ENCODE measurements around the gene CST3. TPM values are rescaled to one million over a fixed set of nuclear protein-coding genes. Genes with fewer than 3 reads are reported as not detected.

CST3 gene
- total and polyA plus RNA-seq, 7 experiments from 2014 or later: 1.7 to 520 (median 20.5) TPM

DNA sequence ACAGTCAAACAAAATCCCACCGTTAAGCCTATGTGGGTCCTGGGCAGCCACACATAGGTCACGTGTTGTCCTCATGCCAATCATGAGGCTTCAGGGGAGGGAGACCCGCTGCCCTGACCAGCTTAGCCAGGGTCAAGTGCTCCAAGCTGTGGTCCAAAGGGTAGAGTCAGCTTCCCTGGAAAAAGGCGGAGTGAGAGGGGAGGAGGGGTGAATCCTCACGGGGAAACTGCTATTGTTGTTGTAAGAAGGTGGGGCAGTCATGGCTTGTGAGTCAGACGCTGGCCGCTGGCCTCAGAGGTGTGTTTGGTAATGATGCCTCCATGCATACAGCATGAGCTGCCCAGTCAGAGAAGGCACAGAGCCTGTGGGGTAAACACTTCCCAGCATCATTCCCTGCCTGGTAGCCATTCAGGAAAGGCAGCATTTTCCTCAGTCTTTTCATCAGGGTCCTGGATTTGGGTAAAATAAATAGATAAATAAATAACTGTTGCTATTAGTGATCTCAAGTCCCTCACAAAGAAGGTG lies 8.7 kb downstream of the CST3 start:
- Mint-ChIP-seq H3K9me3 (no peaks in the 10 kb centered on the region), H3K4me3 (no peak overlapping the region), H3K27me3 (peaks cover 0 to 23% (median 7%) of the 10 kb centered on the region in 5 donors), H3K4me1 (peaks cover 0 to 2% (median 0%) of the 10 kb centered on the region in 7 donors), H3K27ac (no peak overlapping the region), H3K36me3 (no peaks in the 10 kb centered on the region)
- Histone ChIP-seq H3K4me1 (ENCODE audit: control insufficient read depth in 2 of 2, insufficient read depth in 2 of 2, low read length in 2 of 2) (no peaks in the 10 kb centered on the region), H3K27ac (ENCODE audit: low read depth, low read length) (no peak overlapping the region), H3K27me3 (ENCODE audit: control insufficient read depth in 2 of 2, insufficient read depth in 2 of 2, low read length in 2 of 2) (no peaks in the 10 kb centered on the region), H3K9me3 (ENCODE audit: control insufficient read depth in 2 of 3, low read length in 3 of 3) (no peaks in the 10 kb centered on the region), H3K36me3 (ENCODE audit: control insufficient read depth in 2 of 3, insufficient read depth in 3 of 3, low read length in 3 of 3) (no peaks in the 10 kb centered on the region), H3K4me3 (ENCODE audit: low read length) (no peak overlapping the region)
- ChIA-PET CTCF (no interaction called here), POLR2A (no interaction called here)
- intact Hi-C loops (cut with micrococcal nuclease): no loop called here
- ATAC-seq (peak; percentile 45), DNase-seq (no peak)

GRCh38 chr20:23628402-23629016 lies 9.2 kb downstream of the CST3 start:
- H3K9me3 Mint-ChIP-seq: no peaks in the 10 kb centered on the region
- no peaks in the 10 kb centered on the region for H3K4me1 ChIP-seq (ENCODE audit: control insufficient read depth in 2 of 2, insufficient read depth in 2 of 2, low read length in 2 of 2)
- no peaks in the 10 kb centered on the region for H3K27me3 ChIP-seq (ENCODE audit: control insufficient read depth in 2 of 2, insufficient read depth in 2 of 2, low read length in 2 of 2)
- ATAC-seq: no peak
- H3K4me3 Mint-ChIP-seq: no peak overlapping the region
- H3K27ac ChIP-seq (ENCODE audit: low read depth, low read length): no peak overlapping the region
- POLR2A ChIA-PET: no interaction called here
- no peak for DNase-seq
- H3K36me3 ChIP-seq (ENCODE audit: control insufficient read depth in 2 of 3, insufficient read depth in 3 of 3, low read length in 3 of 3): no peaks in the 10 kb centered on the region
- H3K27me3 Mint-ChIP-seq: peaks cover 0 to 25% (median 7%) of the 10 kb centered on the region in 5 donors
- no peaks in the 10 kb centered on the region for H3K9me3 ChIP-seq (ENCODE audit: control insufficient read depth in 2 of 3, low read length in 3 of 3)
- no peaks in the 10 kb centered on the region for H3K36me3 Mint-ChIP-seq
- intact Hi-C loops (cut with micrococcal nuclease): no loop called here
- no peaks in the 10 kb centered on the region for H3K4me1 Mint-ChIP-seq
- no peak overlapping the region for H3K27ac Mint-ChIP-seq
- H3K4me3 ChIP-seq (ENCODE audit: low read length): no peak overlapping the region
- CTCF ChIA-PET: no interaction called here

GRCh38 chr20:23627501-23627900 lies 10.3 kb downstream of the CST3 start:
- no peaks in the 10 kb centered on the region for H3K27me3 ChIP-seq (ENCODE audit: control insufficient read depth in 2 of 2, insufficient read depth in 2 of 2, low read length in 2 of 2)
- H3K9me3 ChIP-seq (ENCODE audit: control insufficient read depth in 2 of 3, low read length in 3 of 3): no peaks in the 10 kb centered on the region
- Mint-ChIP-seq H3K9me3 (no peaks in the 10 kb centered on the region), H3K4me3 (no peak overlapping the region), H3K27ac (no peak overlapping the region), H3K4me1 (peaks cover 0 to 4% (median 0%) of the 10 kb centered on the region in 7 donors), H3K27me3 (peaks cover 0 to 28% (median 7%) of the 10 kb centered on the region in 5 donors), H3K36me3 (no peaks in the 10 kb centered on the region)
- H3K4me3 ChIP-seq (ENCODE audit: low read length): no peak overlapping the region
- intact Hi-C loops (cut with micrococcal nuclease): no loop called here
- no peak for ATAC-seq
- POLR2A ChIA-PET: no interaction called here
- no peaks in the 10 kb centered on the region for H3K4me1 ChIP-seq (ENCODE audit: control insufficient read depth in 2 of 2, insufficient read depth in 2 of 2, low read length in 2 of 2)
- DNase-seq: no peak
- CTCF ChIA-PET: no interaction called here
- no peaks in the 10 kb centered on the region for H3K36me3 ChIP-seq (ENCODE audit: control insufficient read depth in 2 of 3, insufficient read depth in 3 of 3, low read length in 3 of 3)
- no peak overlapping the region for H3K27ac ChIP-seq (ENCODE audit: low read depth, low read length)

GRCh38 chr20:23626040-23626620 lies 11.6 kb downstream of the CST3 start:
- POLR2A ChIA-PET: no interaction called here
- ATAC-seq (no peak), DNase-seq (no peak)
- Mint-ChIP-seq H3K9me3 (no peaks in the 10 kb centered on the region), H3K4me3 (no peak overlapping the region), H3K4me1 (peaks cover 0 to 4% (median 0%) of the 10 kb centered on the region in 7 donors), H3K27ac (no peak overlapping the region), H3K36me3 (no peaks in the 10 kb centered on the region), H3K27me3 (peaks cover 6 to 35% (median 13%) of the 10 kb centered on the region in 5 donors)
- intact Hi-C loops (cut with micrococcal nuclease): no loop called here
- H3K27ac ChIP-seq (ENCODE audit: low read depth, low read length): no peak overlapping the region
- H3K9me3 ChIP-seq (ENCODE audit: control insufficient read depth in 2 of 3, low read length in 3 of 3): no peaks in the 10 kb centered on the region
- H3K4me3 ChIP-seq (ENCODE audit: low read length): no peak overlapping the region
- no peaks in the 10 kb centered on the region for H3K4me1 ChIP-seq (ENCODE audit: control insufficient read depth in 2 of 2, insufficient read depth in 2 of 2, low read length in 2 of 2)
- CTCF ChIA-PET: no interaction called here
- H3K27me3 ChIP-seq (ENCODE audit: control insufficient read depth in 2 of 2, insufficient read depth in 2 of 2, low read length in 2 of 2): no peaks in the 10 kb centered on the region
- H3K36me3 ChIP-seq (ENCODE audit: control insufficient read depth in 2 of 3, insufficient read depth in 3 of 3, low read length in 3 of 3): no peaks in the 10 kb centered on the region

DNA sequence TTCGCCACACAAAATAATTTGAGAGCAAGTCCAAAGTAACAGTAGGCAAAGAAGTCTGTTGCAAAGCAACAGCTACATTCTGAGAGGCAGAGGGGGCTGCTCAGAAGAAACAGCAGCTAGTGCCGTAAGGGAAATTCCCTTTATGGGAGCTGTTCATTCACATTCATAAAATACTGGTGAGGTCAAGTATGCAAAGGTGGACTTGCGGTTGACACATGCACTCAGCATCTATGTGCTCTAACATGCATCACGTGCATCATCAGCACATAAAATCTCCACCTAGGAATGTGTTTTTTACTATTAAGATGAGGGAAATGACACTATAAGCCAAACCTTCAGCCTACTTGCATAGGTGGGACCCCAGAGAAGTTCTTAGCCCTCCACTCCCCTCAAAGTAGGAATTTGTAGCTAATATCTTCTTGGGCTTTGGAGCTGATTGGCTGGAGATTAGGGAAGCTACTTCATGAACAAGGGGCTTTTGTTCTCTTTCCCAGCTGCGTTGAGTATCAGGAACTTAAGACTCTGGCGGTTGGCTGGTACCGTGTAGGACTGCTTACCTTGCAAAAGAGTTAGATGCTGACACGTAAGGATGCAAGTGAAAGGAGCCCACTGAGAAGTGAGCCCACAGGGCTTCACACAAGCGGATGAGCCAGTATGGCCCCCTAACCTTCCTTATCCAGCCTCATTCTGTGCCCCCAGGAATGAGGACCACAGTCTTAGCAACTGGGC lies 12.4 kb downstream of the CST3 start:
- Mint-ChIP-seq H3K36me3 (no peaks in the 10 kb centered on the region), H3K9me3 (no peaks in the 10 kb centered on the region), H3K27ac (no peak overlapping the region), H3K27me3 (peaks cover 7 to 36% (median 13%) of the 10 kb centered on the region in 5 donors), H3K4me1 (peaks cover 0 to 4% (median 0%) of the 10 kb centered on the region in 7 donors), H3K4me3 (no peak overlapping the region)
- no peak overlapping the region for H3K27ac ChIP-seq (ENCODE audit: low read depth, low read length)
- intact Hi-C loops (cut with micrococcal nuclease): no loop called here
- DNase-seq: no peak
- no peaks in the 10 kb centered on the region for H3K27me3 ChIP-seq (ENCODE audit: control insufficient read depth in 2 of 2, insufficient read depth in 2 of 2, low read length in 2 of 2)
- CTCF ChIA-PET: no interaction called here
- H3K4me1 ChIP-seq (ENCODE audit: control insufficient read depth in 2 of 2, insufficient read depth in 2 of 2, low read length in 2 of 2): no peaks in the 10 kb centered on the region
- no peaks in the 10 kb centered on the region for H3K9me3 ChIP-seq (ENCODE audit: control insufficient read depth in 2 of 3, low read length in 3 of 3)
- no peak overlapping the region for H3K4me3 ChIP-seq (ENCODE audit: low read length)
- no peak for ATAC-seq
- no peaks in the 10 kb centered on the region for H3K36me3 ChIP-seq (ENCODE audit: control insufficient read depth in 2 of 3, insufficient read depth in 3 of 3, low read length in 3 of 3)
- POLR2A ChIA-PET: no interaction called here

- ChIA-PET CTCF (no interaction called here), POLR2A (no interaction called here)
- Mint-ChIP-seq H3K4me1 (peaks cover 0 to 4% (median 0%) of the 10 kb centered on the region in 7 donors), H3K9me3 (no peaks in the 10 kb centered on the region), H3K4me3 (no peak overlapping the region), H3K27ac (no peak overlapping the region), H3K27me3 (peaks cover 9 to 42% (median 12%) of the 10 kb centered on the region in 5 donors), H3K36me3 (no peaks in the 10 kb centered on the region)
- intact Hi-C loops (cut with micrococcal nuclease): no loop called here
- ATAC-seq (no peak), DNase-seq (no peak)
- no peaks in the 10 kb centered on the region for H3K4me1 ChIP-seq (ENCODE audit: control insufficient read depth in 2 of 2, insufficient read depth in 2 of 2, low read length in 2 of 2)
- no peak overlapping the region for H3K4me3 ChIP-seq (ENCODE audit: low read length)
- no peaks in the 10 kb centered on the region for H3K9me3 ChIP-seq (ENCODE audit: control insufficient read depth in 2 of 3, low read length in 3 of 3)
- no peak overlapping the region for H3K27ac ChIP-seq (ENCODE audit: low read depth, low read length)
- no peaks in the 10 kb centered on the region for H3K27me3 ChIP-seq (ENCODE audit: control insufficient read depth in 2 of 2, insufficient read depth in 2 of 2, low read length in 2 of 2)
- H3K36me3 ChIP-seq (ENCODE audit: control insufficient read depth in 2 of 3, insufficient read depth in 3 of 3, low read length in 3 of 3): no peaks in the 10 kb centered on the region
These were observed 13.4 kb downstream of the CST3 start for GRCh38 chr20:23624324-23624691.
